ENCODE measurements around the gene USP46. TPM values are rescaled to one million over a fixed set of nuclear protein-coding genes. Genes with fewer than 3 reads are reported as not detected.

Gene USP46
- total and polyA plus RNA-seq, 2 of the 13 experiments (the other 11 are each of a cell fraction or from before 2014, with no cell fraction given), result 4.7 to 17.4 TPM

GRCh38 chr4:52655506-52655905 is 3.6 kb downstream of the USP46 start:
- intact Hi-C loops (cut with micrococcal nuclease; ENCODE audit: unreplicated experiment), result no loop called here

More at GRCh38 chr4:52655506-52655905, 3.6 kb downstream of the USP46 start:
- CTCF ChIA-PET (ENCODE audit: low intra/inter-chr PET ratio, low total read pairs), result no interaction called here
- Histone ChIP-seq H3K9me3 (ENCODE audit: low read length) (no peaks in the 10 kb centered on the region), H3K27ac (ENCODE audit: extremely low read length, insufficient read depth, low read length) (no peak overlapping the region), H3K79me2 (ENCODE audit: insufficient read depth, low read length) (peaks cover 28% of the 10 kb centered on the region), H3K4me2 (ENCODE audit: low read depth, low read length) (no peak overlapping the region), H3K27me3 (ENCODE audit: control insufficient read depth in 1 of 2, insufficient read depth in 2 of 2, low read length in 2 of 2) (no peaks in the 10 kb centered on the region; a peak in 1 of 5 replicates), H4K20me1 (ENCODE audit: insufficient read depth, low read length) (no peaks in the 10 kb centered on the region), H3K36me3 (replicated peaks in 1 of 2; ENCODE audit: control insufficient read depth in 1 of 2, insufficient read depth in 2 of 2, low read length in 2 of 2) (no peaks in the 10 kb centered on the region), H3K4me3 (replicated peaks in 1 of 3; ENCODE audit: insufficient read depth in 1 of 3, low read depth in 2 of 3, low read length in 3 of 3) (no peak overlapping the region), H3K4me1 (ENCODE audit: insufficient read depth, low read length) (peaks cover 30% of the 10 kb centered on the region), H3K9ac (ENCODE audit: insufficient read depth, low read depth, low read length) (no peak overlapping the region), H2AFZ (ENCODE audit: low read length) (no peak overlapping the region)
- DNase-seq (ENCODE audit: low spot score) (no peak), FAIRE-seq (no peak), ATAC-seq (no peak)
- POLR2A ChIA-PET, result interaction anchor here (1.0 kb wide), 1 partner anchor 56 kb away, joined by 4 read pairs; no protein-coding TSS in a partner anchor
- TF ChIP-seq ZMYM3 (CRISPR knock-in tag; IDR thresholded peaks at IDR 0.05) (no peak), GLI4 (CRISPR knock-in tag; IDR thresholded peaks at IDR 0.05; ENCODE audit: borderline replicate concordance) (no peak), ZFP36 (IDR thresholded peaks at IDR 0.05; ENCODE audit: borderline replicate concordance, low read depth, low read length, partially characterized antibody) (no peak), SSRP1 (CRISPR knock-in tag; IDR thresholded peaks at IDR 0.05) (no peak), ZNF607 (CRISPR knock-in tag; IDR thresholded peaks at IDR 0.05; ENCODE audit: borderline replicate concordance) (no peak), NFIC (IDR thresholded peaks at IDR 0.05; ENCODE audit: low read length) (no peak), BCL3 (CRISPR knock-in tag; IDR thresholded peaks at IDR 0.05) (no peak), ZNF253 (CRISPR knock-in tag; IDR thresholded peaks at IDR 0.05; ENCODE audit: borderline replicate concordance) (no peak), ZNF646 (CRISPR knock-in tag; IDR thresholded peaks at IDR 0.05) (no peak), ZZZ3 (CRISPR knock-in tag; IDR thresholded peaks at IDR 0.05; ENCODE audit: borderline replicate concordance) (no peak), PHF8 (CRISPR knock-in tag; IDR thresholded peaks at IDR 0.05) (no peak), ZBTB44 (CRISPR knock-in tag; IDR thresholded peaks at IDR 0.05) (no peak)
- BruUV-seq (replicated peaks), result TSS peak; percentile 19
- in situ Hi-C loops (cut with HindIII; ENCODE audit: extremely low pct_ligation_motif_present, low pct_unique_long_range_greater_than_20kb), result no loop called here

All from HepG2 (cell line).